OCI-LY1 (cell line): ENCODE results near the gene ING2.

Experiments used
- EZH2 ChIP-seq: fragments of 200-600 bp; sonication (generic), shearing (Covaris generic); IDR thresholded peaks from 2 replicates; pipeline ENCODE4 v1.8.0; 2017; ENCODE audit warnings: borderline replicate concordance, mixed run types, mild to moderate bottlenecking, antibody characterized with exemption, low read length, moderate library complexity, mixed read lengths
- TF ChIP-seq, protein P1 (sequence below): fragments of 200-600 bp; sonication (generic), shearing (Covaris generic); IDR thresholded peaks from 2 replicates; pipeline ENCODE4 v1.5.1; 2017; ENCODE audit warnings: mild to moderate bottlenecking, antibody characterized with exemption, low read length, moderate library complexity, mixed read lengths

- TF ChIP-seq, protein P1, sequence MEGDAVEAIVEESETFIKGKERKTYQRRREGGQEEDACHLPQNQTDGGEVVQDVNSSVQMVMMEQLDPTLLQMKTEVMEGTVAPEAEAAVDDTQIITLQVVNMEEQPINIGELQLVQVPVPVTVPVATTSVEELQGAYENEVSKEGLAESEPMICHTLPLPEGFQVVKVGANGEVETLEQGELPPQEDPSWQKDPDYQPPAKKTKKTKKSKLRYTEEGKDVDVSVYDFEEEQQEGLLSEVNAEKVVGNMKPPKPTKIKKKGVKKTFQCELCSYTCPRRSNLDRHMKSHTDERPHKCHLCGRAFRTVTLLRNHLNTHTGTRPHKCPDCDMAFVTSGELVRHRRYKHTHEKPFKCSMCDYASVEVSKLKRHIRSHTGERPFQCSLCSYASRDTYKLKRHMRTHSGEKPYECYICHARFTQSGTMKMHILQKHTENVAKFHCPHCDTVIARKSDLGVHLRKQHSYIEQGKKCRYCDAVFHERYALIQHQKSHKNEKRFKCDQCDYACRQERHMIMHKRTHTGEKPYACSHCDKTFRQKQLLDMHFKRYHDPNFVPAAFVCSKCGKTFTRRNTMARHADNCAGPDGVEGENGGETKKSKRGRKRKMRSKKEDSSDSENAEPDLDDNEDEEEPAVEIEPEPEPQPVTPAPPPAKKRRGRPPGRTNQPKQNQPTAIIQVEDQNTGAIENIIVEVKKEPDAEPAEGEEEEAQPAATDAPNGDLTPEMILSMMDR = no peak
- TF ChIP-seq EZH2 = no peak
Observed at GRCh38 chr4:183469285-183469684, 35.6 kb upstream of the ING2 start.
